HepG2 (cell line): ENCODE data around the gene DYNC2I2. TPM values are rescaled to one million over a fixed set of nuclear protein-coding genes. Genes with fewer than 3 reads are reported as not detected.

Experiments used
- ATM ChIP-seq: fragments of 450-650 bp; IDR thresholded peaks from 2 replicates; pipeline ENCODE4 v1.7.1; 2017; ENCODE audit warnings: mild to moderate bottlenecking, borderline replicate concordance
- FOSL2 ChIP-seq: sonication (generic); formaldehyde crosslinking; IDR thresholded peaks from 2 replicates; pipeline ENCODE4 v1.4.0; 2020; ENCODE audit warnings: missing genetic modification reagents
- FOXJ3 ChIP-seq: sonication (generic); formaldehyde crosslinking; IDR thresholded peaks from 2 replicates; pipeline ENCODE4 v1.4.0; 2020; ENCODE audit warnings: missing genetic modification reagents, mild to moderate bottlenecking, borderline replicate concordance
- FOXK1 ChIP-seq: sonication (generic); formaldehyde crosslinking; IDR thresholded peaks from 2 replicates; pipeline ENCODE4 v1.4.0; 2020; ENCODE audit warnings: low read depth, missing genetic modification reagents, borderline replicate concordance
- JDP2 ChIP-seq: sonication (generic); formaldehyde crosslinking; IDR thresholded peaks from 2 replicates; pipeline ENCODE4 v1.8.1; 2022; ENCODE audit warnings: missing genetic modification reagents, borderline replicate concordance
- KLF9 ChIP-seq: IDR thresholded peaks from 2 replicates; pipeline ENCODE4 v1.6.1; 2016; ENCODE audit warnings: low read depth
- NR2C2 ChIP-seq: sonication (generic); formaldehyde crosslinking; IDR thresholded peaks from 2 replicates; pipeline ENCODE4 v1.4.0; 2020; ENCODE audit warnings: missing genetic modification reagents, mild to moderate bottlenecking, moderate library complexity, borderline replicate concordance
- RFX5 ChIP-seq: IDR thresholded peaks from 2 replicates; pipeline ENCODE4 v1.6.1; 2011; ENCODE audit warnings: low read depth, low read length, improper control_type of control experiment
- ZNF121 ChIP-seq: sonication (generic); formaldehyde crosslinking; IDR thresholded peaks from 2 replicates; pipeline ENCODE4 v1.5.0; 2020; ENCODE audit warnings: mild to moderate bottlenecking, missing genetic modification reagents
- ZNF225 ChIP-seq: sonication (generic); formaldehyde crosslinking; IDR thresholded peaks from 2 replicates; pipeline ENCODE4 v1.4.0; 2020; ENCODE audit warnings: mild to moderate bottlenecking, missing genetic modification reagents
- ZNF34 ChIP-seq: sonication (generic); formaldehyde crosslinking; IDR thresholded peaks from 2 replicates; pipeline ENCODE4 v1.4.0; 2020; ENCODE audit warnings: mild to moderate bottlenecking, missing genetic modification reagents, borderline replicate concordance
- ZNF343 ChIP-seq: sonication (generic); formaldehyde crosslinking; IDR thresholded peaks from 2 replicates; pipeline ENCODE4 v1.4.0; 2020; ENCODE audit warnings: mild to moderate bottlenecking, missing genetic modification reagents
- ZNF589 ChIP-seq: sonication (generic); formaldehyde crosslinking; conservative IDR thresholded peaks from 2 replicates; pipeline ENCODE4 v1.8.0; 2022; ENCODE audit warnings: mild to moderate bottlenecking, moderate library complexity, missing genetic modification reagents
- ZNF605 ChIP-seq: sonication (generic); formaldehyde crosslinking; IDR thresholded peaks from 2 replicates; pipeline ENCODE4 v1.8.0; 2022; ENCODE audit warnings: mild to moderate bottlenecking, missing genetic modification reagents
- ZNF724P ChIP-seq: sonication (generic); formaldehyde crosslinking; IDR thresholded peaks from 2 replicates; pipeline ENCODE4 v1.8.0; 2022; ENCODE audit warnings: missing genetic modification reagents, borderline replicate concordance
- ZNF776 ChIP-seq: sonication (generic); formaldehyde crosslinking; IDR thresholded peaks from 2 replicates; pipeline ENCODE4 v1.4.0; 2020; ENCODE audit warnings: mild to moderate bottlenecking, missing genetic modification reagents
- ZNF850 ChIP-seq: sonication (generic); formaldehyde crosslinking; conservative IDR thresholded peaks from 2 replicates; pipeline ENCODE4 v1.9.0; 2021; ENCODE audit warnings: mild to moderate bottlenecking, missing genetic modification reagents
- ZSCAN12 ChIP-seq: sonication (generic); formaldehyde crosslinking; IDR thresholded peaks from 2 replicates; pipeline ENCODE4 v1.9.0; 2021; ENCODE audit warnings: mild to moderate bottlenecking, missing genetic modification reagents
- polyA plus RNA-seq, 8 experiments: library from polyadenylated mRNA; depleted of rRNA in 3 of 8; stranded (reverse) in 7 of 8; unstranded in 1 of 8; fragments of >200 nt; fragmentation: Illumina TruSeq in 4 of 8; extraction: Trizol in 4 of 8; gene quantifications; 2 replicates each; pipeline versions ENCODE4 v1.2.1 to v1.2.3, GENCODE V29; 2011 to 2016; ENCODE audit warnings: low read depth in 4 of 8, missing spikeins in 1 of 8, mixed read lengths in 1 of 8; ENCODE audit not compliant: insufficient read depth in 1 of 8
- total RNA-seq, 5 experiments: library from RNA; depleted of rRNA; stranded (reverse); fragments of >200 nt; fragmentation: Illumina TruSeq; extraction: Trizol; gene quantifications; 2 replicates each; pipeline ENCODE4 v1.2.3, GENCODE V29; 2016; ENCODE audit warnings: low read depth in 1 of 5
- TF ChIP-seq, protein P1 (sequence below): sonication (generic); formaldehyde crosslinking; IDR thresholded peaks from 2 replicates; pipeline ENCODE4 v1.4.0; 2020; ENCODE audit warnings: missing genetic modification reagents, mild to moderate bottlenecking, borderline replicate concordance
- TF ChIP-seq, protein P2 (sequence below): sonication (generic); formaldehyde crosslinking; IDR thresholded peaks from 2 replicates; pipeline ENCODE4 v1.5.1; 2020; ENCODE audit warnings: mild to moderate bottlenecking, missing genetic modification reagents, moderate library complexity
- TF ChIP-seq, protein P3 (sequence below): IDR thresholded peaks from 2 replicates; pipeline ENCODE4 v1.6.1; 2016; ENCODE audit warnings: missing genetic modification reagents, missing compliant biosample characterization
- TF ChIP-seq, protein P4 (sequence below), 2 experiments: sonication (generic) in 1 of 2; formaldehyde crosslinking in 1 of 2; IDR thresholded peaks; 2 replicates each; pipeline versions ENCODE4 v1.4.0 to v1.6.1; 2018 to 2020; ENCODE audit warnings: missing genetic modification reagents in 2 of 2, borderline replicate concordance in 1 of 2, low read depth in 1 of 2, mild to moderate bottlenecking in 1 of 2, missing biosample characterization in 1 of 2

Gene DYNC2I2
- total and polyA plus RNA-seq, 2 of the 13 experiments (the other 11 are each of a cell fraction or from before 2014, with no cell fraction given): 13.7 to 40.2 TPM

DNA sequence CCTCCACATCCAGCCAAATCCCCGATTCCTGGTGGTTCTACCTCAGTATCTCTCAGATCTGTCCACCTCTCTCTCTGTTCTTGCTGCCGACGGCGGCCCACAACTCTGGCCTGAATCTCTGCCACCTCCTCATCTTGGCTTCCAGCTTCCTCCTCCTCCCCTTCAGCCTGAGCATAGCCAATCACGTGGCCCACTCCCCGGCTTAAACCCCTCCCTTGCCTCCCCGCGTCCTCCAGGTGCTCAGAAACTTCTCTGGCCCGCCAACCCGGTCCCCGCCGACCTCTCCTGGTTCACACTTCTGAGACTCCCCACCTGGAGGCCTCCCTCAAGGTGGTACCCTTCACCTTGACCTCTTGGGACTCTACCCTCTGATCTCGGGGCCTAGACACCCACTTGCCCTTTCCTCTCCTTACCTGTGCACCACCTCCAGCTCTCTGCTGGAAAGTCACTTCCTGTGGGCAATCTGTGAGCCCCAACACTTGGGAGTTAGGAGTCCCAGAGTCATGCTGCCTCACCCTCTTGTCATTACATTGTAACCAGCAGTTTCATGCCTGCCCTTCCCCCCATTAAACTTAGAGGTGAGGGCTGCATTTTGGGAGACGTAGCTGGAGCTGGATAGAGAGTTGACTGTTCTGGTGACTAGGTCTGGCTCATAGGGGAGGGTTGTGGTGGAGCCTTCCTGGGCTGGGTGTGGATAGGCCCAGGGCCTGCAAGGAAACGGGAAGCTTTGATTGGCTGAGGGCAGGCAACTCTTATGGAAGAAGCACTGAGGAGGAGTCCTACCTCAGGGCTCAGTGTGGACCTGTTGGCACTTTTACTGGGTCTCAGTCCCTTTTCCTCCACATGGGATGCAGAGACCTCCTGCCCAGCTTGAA lies 27.9 kb upstream of the DYNC2I2 start (continued):
- TF ChIP-seq, protein P1, sequence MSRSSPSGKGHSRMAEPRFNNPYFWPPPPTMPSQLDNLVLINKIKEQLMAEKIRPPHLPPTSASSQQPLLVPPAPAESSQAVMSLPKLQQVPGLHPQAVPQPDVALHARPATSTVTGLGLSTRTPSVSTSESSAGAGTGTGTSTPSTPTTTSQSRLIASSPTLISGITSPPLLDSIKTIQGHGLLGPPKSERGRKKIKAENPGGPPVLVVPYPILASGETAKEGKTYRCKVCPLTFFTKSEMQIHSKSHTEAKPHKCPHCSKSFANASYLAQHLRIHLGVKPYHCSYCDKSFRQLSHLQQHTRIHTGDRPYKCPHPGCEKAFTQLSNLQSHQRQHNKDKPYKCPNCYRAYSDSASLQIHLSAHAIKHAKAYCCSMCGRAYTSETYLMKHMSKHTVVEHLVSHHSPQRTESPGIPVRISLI (CRISPR knock-in tag): no peak
- TF ChIP-seq KLF9 (CRISPR knock-in tag): no peak
- 0 out of 2 replicates have a peak, but pooled peaks have one; percentile 12 for TF ChIP-seq ZNF34 (CRISPR knock-in tag)
- peak; percentile 33; the same call in 1 of the 2 replicates for TF ChIP-seq FOSL2 (CRISPR knock-in tag)
- TF ChIP-seq ZNF850 (CRISPR knock-in tag): no peak
- TF ChIP-seq, protein P2, sequence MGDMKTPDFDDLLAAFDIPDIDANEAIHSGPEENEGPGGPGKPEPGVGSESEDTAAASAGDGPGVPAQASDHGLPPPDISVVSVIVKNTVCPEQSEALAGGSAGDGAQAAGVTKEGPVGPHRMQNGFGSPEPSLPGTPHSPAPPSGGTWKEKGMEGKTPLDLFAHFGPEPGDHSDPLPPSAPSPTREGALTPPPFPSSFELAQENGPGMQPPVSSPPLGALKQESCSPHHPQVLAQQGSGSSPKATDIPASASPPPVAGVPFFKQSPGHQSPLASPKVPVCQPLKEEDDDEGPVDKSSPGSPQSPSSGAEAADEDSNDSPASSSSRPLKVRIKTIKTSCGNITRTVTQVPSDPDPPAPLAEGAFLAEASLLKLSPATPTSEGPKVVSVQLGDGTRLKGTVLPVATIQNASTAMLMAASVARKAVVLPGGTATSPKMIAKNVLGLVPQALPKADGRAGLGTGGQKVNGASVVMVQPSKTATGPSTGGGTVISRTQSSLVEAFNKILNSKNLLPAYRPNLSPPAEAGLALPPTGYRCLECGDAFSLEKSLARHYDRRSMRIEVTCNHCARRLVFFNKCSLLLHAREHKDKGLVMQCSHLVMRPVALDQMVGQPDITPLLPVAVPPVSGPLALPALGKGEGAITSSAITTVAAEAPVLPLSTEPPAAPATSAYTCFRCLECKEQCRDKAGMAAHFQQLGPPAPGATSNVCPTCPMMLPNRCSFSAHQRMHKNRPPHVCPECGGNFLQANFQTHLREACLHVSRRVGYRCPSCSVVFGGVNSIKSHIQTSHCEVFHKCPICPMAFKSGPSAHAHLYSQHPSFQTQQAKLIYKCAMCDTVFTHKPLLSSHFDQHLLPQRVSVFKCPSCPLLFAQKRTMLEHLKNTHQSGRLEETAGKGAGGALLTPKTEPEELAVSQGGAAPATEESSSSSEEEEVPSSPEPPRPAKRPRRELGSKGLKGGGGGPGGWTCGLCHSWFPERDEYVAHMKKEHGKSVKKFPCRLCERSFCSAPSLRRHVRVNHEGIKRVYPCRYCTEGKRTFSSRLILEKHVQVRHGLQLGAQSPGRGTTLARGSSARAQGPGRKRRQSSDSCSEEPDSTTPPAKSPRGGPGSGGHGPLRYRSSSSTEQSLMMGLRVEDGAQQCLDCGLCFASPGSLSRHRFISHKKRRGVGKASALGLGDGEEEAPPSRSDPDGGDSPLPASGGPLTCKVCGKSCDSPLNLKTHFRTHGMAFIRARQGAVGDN: peak; percentile 92
- TF ChIP-seq ZNF724P (CRISPR knock-in tag): peak; percentile 46; the same call in 1 of the 2 replicates
- no peak for TF ChIP-seq ZNF225
- TF ChIP-seq JDP2: no peak
- peak; percentile 48; the same call in 1 of the 2 replicates for TF ChIP-seq NR2C2 (CRISPR knock-in tag)
- TF ChIP-seq, protein P3, sequence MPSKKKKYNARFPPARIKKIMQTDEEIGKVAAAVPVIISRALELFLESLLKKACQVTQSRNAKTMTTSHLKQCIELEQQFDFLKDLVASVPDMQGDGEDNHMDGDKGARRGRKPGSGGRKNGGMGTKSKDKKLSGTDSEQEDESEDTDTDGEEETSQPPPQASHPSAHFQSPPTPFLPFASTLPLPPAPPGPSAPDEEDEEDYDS (CRISPR knock-in tag): peak; percentile 88
- no peak for TF ChIP-seq FOXK1
- TF ChIP-seq ZNF776 (CRISPR knock-in tag): no peak
- no peak for TF ChIP-seq RFX5
- no peak for TF ChIP-seq FOXJ3 (CRISPR knock-in tag)
- TF ChIP-seq ZNF121 (CRISPR knock-in tag): no peak
- no peak for TF ChIP-seq ZNF589 (CRISPR knock-in tag)
- no peak for TF ChIP-seq ZSCAN12 (CRISPR knock-in tag)
- TF ChIP-seq ZNF343: peak; percentile 67; the same call in 1 of the 2 replicates
- TF ChIP-seq ATM: no peak
- TF ChIP-seq, protein P4, sequence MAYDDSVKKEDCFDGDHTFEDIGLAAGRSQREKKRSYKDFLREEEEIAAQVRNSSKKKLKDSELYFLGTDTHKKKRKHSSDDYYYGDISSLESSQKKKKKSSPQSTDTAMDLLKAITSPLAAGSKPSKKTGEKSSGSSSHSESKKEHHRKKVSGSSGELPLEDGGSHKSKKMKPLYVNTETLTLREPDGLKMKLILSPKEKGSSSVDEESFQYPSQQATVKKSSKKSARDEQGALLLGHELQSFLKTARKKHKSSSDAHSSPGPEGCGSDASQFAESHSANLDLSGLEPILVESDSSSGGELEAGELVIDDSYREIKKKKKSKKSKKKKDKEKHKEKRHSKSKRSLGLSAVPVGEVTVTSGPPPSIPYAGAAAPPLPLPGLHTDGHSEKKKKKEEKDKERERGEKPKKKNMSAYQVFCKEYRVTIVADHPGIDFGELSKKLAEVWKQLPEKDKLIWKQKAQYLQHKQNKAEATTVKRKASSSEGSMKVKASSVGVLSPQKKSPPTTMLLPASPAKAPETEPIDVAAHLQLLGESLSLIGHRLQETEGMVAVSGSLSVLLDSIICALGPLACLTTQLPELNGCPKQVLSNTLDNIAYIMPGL (CRISPR knock-in tag; IDR thresholded peaks at IDR 0.05; ENCODE audit: borderline replicate concordance in 1 of 2, low read depth in 1 of 2): peak in 1 of 2 experiments; percentile 78; a peak in 2 of 4 replicates
- no peak for TF ChIP-seq ZNF605 (CRISPR knock-in tag)
